Measurements from ENCODE around the gene MINK1.
"Not testable (repeated sequence)": the region's sequence is repeated elsewhere in the genome, so short reads cannot be mapped to it uniquely, and the experiment has no call there.

MINK1 gene

DNA sequence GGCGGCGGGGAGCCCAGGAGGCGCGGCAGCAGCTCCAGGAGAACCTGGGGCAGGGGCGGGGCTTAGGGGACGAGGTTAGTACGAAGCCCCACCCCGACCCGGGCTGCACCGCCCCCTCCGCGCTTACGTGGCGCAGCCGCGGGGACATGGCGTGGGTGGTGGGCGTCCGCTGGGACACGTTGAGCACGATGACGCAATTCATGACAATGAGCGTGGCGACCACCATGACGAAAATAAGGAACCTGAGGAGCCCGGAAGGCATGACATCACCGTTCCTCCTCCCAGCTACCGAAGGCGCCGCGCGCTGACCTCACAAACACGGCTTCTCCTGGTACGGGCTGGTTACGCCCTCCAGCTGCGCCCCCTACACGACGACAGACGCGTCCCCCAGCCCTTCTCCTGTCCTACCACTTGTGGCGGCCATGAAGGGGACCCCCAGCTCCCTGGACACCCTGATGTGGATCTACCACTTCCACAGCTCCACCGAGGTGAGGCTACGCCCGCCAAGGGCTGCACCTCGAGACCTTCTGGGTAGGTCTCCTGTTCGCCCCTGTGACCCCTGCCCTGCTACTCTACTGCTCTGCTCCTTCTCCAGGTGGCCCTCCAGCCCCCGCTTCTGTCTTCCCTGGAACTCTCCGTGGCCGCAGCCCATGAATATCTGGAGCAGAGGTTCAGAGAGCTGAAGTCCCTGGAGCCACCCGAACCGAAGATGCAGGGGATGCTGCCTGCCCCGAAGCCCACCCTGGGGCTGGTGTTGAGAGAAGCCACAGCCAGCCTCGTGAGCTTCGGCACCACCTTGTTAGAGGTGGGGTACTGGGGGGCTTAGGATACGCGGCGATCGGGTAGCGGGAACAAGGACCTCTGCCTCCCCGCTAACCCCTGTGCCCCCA, 66.4 kb downstream of the MINK1 start, which contains the start of gene C17orf107:
Gene C17orf107, plus strand, starts transcription at position 196 of the 890 bp plus-strand sequence. Its CDS starts 227 bp downstream, at position 423.
- DNase-seq, result peak in 9 of 14 donors; percentile 15 to 54 (median 26)

DNA sequence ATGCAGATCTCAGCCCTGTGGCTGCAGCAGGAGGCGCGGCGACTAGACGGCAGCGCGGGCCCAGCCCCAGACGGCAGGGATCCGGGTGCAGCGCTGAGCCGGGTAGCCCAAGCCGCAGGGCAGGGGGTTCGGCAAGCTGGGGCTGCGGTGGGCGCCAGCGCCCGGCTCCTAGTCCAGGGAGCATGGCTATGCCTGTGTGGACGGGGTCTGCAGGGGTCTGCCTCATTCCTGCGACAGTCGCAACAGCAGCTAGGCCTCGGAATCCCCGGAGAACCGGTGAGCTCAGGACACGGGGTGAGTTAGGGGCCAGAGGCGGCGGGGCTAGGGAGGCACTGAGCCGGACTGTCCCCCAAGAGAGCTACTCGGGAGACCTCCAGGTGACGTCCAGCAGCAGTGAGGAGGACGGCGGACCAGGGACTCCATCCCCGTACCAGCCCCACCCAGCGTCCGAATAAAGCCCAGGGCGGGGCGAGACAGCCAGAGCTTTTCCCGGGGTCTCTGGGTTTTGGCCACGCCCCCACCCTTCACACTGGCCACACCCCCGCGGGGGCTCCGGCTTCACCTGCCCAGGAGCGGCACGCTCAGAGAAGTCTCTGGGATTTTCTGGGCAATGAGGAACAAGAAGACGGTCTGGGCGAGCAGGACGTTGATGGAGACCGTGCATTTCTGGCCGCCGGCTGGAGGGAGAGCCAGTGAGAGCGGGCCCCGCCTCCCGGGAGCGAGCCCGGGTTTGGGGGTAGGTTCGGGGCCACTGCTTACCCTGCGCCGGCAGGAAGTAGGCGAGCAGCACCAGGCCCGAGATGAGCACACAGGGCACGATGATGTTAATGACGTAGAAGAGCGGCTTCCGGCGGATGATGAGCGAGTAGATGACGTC, 67.3 kb downstream of the MINK1 start:
- no peak for DNase-seq

DNA sequence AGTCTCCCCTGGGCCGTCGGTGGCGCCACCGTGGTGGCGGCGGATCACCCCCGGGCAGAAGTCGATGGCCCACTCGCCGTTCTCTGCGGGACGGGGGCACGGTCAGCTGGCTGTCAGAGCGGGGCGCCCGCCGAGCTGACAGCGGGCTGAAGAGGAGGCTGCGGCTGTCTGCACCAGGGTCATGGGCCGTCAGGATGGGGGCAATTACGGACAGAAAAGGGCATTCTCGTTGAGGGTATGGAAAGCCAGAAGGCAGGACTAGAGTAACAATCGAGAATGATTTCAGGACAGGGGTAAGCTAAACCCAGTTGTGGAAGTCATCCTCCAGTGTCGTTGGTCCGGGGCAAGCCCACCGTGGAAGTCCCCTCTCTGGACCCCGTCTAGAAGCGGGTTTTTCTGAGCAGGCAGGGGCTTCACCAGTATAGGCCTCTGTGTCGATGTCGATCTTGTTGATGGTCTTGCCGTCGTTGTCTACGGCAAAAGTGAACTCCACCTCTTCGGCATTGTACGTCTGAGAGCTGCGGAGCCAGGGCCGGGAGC, 68.0 kb downstream of the MINK1 start:
- DNase-seq, result no peak

DNA sequence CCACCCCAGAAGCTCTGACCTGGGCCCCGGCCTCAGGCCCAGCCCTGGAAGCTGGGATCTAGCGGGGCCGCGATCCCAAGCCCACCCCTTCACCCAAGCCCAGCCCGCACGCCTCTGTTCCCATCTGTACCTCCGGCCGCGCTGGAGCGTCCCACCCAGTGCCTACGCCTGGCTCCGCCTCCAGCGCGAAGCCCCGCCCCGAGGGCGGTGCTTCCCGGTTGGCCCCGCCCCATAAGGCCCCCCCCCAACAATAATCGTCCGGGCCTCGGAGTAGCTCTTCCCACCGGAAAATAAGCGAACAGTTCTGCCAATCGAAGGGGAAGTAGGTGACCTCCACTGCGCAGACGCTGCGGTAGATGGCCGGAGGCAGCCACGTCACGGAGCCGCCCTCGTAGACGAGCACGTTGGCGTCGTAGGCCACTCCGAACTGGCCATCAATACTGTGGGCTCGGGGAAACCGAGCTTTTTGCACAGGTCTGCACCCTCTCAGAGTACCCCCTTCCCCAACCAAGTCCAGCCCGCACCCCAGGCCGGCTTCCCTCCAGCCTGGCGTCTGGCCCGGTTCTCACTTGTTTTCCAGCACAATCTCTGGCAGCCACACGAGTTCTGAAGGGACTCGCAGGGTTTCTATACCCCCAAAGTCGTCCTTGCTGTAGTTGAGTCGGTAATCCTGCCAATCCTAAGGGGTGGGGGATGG, 68.7 kb downstream of the MINK1 start:
- peak in 9 of 14 donors; percentile 11 to 79 (median 47) for DNase-seq

DNA sequence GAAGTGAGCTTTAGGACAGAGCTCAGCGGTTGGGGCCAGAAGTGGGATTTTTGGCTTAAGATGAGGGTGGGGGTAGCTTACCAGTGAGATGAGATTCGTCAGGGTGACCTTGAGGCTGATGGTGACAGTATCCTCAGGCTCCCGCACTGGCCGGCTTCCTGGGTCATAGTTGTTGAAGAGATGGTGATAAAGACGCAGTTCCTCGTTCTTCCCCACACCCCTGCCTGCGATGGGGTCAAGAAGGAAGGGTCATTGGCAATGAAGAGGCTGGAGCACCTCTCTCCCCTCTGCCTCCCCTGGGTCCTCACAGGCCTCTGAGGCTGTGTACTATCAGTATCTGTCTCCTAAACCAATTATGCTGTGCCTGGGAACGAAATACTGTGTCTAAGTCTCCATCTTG, 69.4 kb downstream of the MINK1 start:
- DNase-seq, result no peak

DNA sequence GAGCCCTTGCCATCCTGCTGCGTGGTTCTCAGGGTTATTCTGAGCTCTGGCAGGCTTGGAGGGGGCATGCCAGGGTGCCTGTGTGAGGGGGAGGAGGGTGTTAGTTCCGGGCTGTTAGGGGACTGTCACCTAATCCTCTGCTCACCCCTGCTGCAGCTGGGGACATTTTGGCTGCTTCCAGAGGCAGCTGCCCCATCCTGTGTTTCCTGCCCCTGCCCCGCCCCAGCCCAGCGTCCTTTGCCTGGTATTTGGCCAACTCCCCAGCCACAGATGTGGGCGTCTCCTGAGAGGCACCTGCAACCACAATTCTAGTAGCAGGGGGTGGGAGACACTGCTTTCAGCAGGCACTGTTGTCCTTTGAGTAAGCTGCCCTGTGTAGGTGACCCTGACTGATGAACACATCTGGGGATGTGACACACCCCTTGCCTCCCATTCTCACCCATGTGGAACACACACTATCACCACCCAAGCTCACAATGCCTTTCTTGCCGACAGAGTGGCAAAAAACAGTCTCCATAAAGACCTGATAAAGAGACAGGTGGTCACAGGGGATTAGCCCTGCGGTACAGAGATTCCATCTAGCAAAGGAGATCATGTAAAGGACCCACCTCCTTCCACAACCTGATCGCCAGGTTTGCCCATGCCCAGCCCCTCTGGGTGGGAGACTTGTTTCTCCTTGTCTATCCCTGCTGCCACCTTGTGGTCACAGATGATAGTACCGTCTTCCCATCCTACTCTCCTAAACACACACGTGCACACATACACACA, 70.1 kb downstream of the MINK1 start, which contains the start of gene CHRNE:
Gene CHRNE, minus strand, starts transcription at position 48 of the 768 bp plus-strand sequence. Its CDS starts 35 bp downstream, at position 13.
- DNase-seq, result peak in 10 of 14 donors; percentile 22 to 47 (median 36)

DNA sequence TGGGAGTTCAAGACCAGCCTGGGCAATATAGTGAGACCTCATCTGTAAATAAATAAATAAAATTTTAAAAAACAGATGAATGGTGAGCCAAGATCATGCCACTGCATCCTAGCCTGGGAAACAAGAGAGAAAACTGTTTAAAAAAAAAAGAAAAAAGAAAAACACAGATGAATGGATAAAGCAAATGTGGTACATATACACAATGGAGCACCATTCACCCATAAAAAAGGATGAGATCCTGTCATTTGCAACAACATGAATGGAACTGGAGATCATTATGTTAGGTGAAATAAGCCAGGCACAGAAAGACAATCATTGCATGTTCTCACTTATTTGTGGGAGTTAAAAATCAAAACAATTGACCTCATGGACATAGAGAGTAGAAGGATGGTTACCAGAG, 73.5 kb downstream of the MINK1 start:
- DNase-seq, result not testable (repeated sequence)

DNA sequence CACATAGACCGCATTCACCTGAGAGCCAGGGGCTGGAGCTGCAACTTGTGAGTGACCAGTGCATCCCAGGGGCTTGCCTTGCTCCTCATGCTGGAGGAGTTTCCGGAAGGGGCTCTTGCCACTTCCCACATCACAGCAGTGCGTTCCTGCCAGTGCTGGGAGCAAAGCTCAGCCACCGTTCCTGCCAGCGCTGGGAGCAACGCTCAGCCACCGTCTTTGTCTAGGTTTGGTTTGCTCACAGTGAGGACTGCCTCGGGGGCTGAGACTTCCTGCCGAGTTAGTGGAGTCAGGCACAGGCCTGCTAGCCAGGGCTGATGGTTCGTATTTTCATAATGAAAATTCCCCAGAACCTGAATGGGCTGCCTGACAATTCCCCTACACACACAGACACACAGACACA, 75.2 kb downstream of the MINK1 start:
- DNase-seq, result no peak

DNA sequence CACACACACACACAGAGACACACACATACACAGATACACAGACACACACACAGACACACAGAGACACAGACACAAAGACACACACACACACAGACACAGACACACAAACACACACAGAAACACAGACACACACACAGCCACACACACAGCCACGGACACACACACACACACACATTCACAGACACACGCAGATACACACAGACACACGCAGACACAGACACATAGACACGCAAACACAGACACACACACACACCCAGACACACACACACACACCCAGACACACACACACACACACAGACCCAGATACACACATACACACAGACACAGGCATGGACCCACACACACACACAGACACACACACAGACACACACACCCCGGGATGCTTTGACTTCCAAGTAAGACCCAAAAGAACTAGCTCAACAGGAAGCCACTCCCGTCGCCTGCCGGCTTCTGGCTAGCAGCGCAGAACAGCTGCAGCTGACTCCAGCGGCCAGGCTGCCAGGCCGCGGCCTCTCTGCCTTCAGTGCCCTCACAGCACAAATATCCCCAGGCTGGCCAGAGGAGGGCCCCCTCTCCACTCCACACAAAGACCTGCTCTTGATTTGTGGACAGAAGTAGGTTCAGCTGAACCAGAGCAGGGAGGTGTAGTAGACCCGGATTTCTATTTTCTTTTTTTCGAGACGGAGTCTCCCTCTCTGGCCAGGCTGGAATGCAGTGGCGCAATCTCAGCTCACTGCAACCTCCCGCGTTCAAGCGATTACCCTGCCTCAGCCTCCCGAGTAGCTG, 75.8 kb downstream of the MINK1 start:
- peak in 13 of 14 donors; percentile 17 to 82 (median 69) for DNase-seq

DNA sequence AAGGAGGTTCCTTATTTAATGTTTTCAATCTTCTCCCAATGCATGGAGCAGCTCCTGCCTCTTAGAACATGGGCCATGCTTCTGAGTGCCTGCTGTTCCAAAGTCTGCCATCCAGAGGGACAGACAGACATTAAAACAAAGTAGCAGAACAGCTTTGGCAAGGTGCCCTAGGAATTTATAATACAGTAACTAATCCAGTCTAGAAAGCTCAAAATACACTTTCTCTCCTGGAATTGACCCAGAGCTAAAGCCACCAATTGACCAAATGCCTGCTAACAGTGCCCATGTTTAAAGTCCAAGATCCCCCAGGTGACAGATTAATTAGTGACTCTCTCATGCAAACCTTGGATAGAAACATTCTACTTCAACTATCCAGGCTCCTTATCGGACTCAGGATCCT, 80.9 kb downstream of the MINK1 start:
- DNase-seq, result no peak

DNA sequence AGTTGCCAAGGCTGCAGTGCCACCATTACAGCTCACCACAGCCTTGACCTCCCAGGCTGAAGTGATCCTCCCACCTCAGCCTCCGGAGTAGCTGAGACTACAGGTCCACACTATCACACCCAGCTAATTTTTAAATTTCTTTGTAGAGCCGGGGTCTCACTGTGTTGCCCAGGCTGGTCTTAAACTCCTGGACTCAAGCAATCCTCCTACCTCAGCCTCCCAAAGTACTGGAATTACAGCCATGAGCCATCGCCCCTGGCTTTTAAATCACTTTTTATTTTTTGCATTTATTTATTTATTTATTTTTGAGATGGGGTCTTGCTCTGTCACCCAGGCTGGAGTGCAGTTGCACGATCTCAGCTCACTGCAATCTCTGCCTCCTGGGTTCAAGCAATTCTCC, 81.4 kb downstream of the MINK1 start:
- DNase-seq, result not testable (repeated sequence)

DNA sequence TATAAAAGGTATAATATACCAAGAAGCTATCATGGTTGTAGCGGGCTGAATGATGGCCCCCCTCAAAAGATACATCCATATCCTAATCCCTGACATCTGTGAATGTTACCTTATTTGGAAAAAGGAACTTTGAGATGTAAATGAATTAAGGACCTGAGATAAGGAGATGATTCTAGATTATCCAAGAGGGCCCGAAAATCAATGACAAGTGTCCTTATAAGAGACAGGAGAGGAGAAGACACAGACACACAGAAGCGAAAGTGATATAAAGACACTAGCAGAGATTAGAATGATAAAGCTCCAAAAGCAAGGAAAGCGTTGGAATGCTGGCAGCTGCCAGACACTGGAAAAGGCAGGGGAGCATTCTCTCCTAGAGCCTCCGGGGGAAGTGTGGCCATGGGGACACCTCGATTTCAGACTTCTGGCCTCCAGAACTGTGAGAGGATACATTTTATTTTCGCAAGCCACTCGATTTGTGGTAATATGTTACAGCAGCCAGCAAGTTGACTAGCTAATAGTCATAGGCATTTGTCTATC, 86.4 kb downstream of the MINK1 start:
- DNase-seq, result no peak

DNA sequence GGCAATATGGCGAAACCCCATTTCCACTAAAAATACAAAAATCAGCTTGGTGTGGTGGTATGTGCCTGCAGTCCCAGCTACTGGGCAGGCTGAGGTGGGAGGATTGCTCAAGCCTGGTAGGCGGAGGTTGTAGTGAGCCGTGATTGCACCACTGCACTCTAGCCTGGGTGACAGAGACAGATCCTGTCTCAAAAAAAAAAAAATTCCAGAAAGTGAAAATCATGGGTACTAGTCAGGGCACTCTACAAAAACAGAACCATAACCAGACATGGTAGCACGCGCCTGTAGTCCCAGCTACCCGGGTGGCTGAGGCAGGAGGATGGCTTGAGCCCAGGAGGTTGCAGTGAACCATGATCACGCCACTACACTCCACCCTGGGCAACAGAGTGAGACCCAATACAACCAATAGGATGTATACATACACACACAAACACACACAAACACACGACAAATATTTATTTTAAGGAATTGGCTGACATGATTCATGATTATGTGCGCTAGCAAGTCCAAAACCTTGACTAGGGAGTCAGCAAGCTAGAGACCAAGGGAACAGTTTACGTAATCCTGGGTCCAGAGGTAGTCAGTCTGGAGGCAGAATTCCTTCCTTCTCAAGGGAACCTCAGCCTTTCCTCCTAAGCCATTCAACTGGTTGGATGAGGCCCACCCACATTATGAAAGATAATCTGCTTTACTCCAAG, 87.4 kb downstream of the MINK1 start:
- no peak for DNase-seq

DNA sequence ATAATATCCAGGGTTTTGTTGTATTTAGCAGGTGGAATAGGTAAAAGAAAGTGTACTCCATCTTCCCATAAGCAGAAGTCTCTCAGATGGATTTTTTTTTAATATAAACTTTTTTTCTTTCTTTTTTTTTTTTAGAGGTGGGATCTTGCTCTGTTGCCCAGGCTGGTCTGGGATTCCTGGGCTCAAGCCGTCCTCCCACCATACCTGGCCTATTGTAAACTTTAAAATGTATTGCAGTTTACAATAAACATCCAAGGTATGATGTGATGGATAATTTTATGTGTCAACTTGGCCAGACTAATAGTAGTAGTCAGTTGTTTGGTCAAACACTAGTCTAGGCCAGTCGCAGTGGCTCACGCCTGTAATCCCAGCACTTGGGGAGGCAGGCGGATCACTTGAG, 88.2 kb downstream of the MINK1 start:
- no peak for DNase-seq

DNA sequence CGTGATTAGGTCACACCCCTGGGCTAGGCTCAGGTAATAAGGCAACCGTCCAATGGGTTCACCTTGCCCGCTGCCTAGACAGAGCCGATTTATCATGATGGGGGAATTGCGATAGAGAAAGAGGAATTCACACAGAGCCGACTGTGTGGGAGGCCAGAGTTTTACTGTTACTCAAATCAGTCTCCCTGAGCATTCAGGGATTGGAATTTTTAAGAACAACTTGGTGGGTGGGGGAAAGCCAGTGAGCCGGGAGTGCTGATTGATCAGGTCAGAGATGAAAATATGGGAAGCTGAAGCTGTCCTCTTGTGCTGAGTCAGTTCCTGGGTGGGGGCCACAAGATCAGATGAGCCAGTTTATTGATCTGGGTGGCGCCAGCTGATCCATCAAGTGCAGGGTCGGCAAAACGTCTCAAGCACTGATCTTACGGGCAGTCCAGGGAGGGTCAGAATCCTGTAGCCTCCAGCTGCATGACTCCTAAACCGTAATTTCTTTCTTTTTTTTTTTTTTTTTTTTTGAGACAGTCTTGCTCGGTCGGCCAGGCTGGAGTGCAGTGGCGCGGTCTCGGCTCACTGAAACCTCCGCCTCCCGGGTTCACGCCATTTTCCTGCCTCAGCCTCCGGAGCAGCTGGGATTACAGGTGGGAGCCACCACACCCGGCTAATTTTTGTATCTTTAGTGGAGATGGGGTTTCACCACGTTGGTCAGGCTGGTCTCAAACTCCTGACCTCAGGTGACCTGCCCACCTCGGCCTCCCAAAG, 93.6 kb downstream of the MINK1 start:
- not testable (repeated sequence) for DNase-seq

DNA sequence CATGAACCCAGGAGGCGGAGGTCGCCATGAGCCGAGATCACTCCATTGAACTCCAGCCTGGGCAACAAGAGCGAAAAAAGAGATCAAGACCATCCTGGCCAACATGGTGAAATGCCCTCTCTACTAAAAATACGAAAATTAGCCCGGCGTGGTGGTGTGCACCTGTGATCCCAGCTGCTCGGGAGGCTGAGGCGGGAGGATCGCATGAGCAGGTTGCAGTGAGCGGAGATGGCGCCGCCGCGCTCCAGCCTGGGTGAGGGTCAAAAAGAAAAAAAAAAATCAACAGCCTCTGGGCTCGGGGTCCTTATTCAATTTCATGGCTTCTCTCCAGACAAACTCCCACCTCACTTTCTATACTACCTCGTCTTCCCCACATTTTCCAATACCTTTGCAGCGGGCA, 95.7 kb downstream of the MINK1 start:
- no peak for DNase-seq

DNA sequence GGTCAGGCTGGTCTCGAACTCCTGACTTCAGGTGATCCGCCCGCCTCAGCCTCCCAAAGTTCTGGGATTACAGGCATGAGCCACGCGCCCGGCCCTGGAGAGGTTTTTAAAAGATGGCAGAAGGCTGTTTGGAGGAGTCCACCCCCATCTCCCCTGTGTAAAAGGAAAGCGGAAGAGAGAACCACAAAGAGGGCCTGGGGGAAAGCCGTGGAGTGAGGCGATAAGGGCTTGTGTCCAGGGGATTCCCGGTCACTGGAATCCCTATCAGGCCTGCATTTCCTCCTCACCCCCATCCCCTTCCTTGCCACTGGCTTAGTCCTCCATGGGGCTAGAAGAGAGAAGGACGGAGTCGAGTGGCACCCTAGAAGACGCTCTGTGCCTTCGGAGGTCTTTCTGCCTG, 98.8 kb downstream of the MINK1 start, which contains the start of gene GP1BA:
Gene GP1BA, plus strand, starts transcription at position 315 of the 400 bp plus-strand sequence. CDS start 328 bp downstream, outside the sequence.
- no peak for DNase-seq

DNA sequence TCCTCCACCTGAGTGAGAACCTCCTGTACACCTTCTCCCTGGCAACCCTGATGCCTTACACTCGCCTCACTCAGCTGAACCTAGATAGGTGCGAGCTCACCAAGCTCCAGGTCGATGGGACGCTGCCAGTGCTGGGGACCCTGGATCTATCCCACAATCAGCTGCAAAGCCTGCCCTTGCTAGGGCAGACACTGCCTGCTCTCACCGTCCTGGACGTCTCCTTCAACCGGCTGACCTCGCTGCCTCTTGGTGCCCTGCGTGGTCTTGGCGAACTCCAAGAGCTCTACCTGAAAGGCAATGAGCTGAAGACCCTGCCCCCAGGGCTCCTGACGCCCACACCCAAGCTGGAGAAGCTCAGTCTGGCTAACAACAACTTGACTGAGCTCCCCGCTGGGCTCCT, 99.6 kb downstream of the MINK1 start:
- no peak for DNase-seq

DNA sequence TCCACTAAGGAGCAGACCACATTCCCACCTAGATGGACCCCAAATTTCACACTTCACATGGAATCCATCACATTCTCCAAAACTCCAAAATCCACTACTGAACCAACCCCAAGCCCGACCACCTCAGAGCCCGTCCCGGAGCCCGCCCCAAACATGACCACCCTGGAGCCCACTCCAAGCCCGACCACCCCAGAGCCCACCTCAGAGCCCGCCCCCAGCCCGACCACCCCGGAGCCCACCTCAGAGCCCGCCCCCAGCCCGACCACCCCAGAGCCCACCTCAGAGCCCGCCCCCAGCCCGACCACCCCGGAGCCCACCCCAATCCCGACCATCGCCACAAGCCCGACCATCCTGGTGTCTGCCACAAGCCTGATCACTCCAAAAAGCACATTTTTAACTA, 100.5 kb downstream of the MINK1 start:
- no peak for DNase-seq

All from C1 segment of cervical spinal cord (tissue), 14 donors.